ENCODE results near the gene ROR1.

GRCh38 chr1:63817152-63817667, 43.4 kb downstream of the ROR1 start:
- TF ChIP-seq POLR2A (IDR thresholded peaks at IDR 0.05; ENCODE audit: low read length) (no peak), GATA1 (IDR thresholded peaks at IDR 0.05; ENCODE audit: low read depth, low read length) (no peak)
